Common myeloid progenitor, CD34-positive (primary cell): Measurements from ENCODE around the gene ANKRD13B.

ENCODE experiments used
- CTCF ChIA-PET: fragments of 350-600 bp; sonication (Branson Sonifier 250); formaldehyde crosslinking; loops from one replicate; lab custom pipeline; 2021; ENCODE audit warnings: antibody characterized with exemption; lab: Charles Lee
- POLR2A ChIA-PET: fragments of 350-600 bp; sonication (Branson Sonifier 250); formaldehyde crosslinking; loops from one replicate; lab custom pipeline; 2021; ENCODE audit warnings: antibody characterized with exemption; lab: Charles Lee
- DNase-seq, 3 donors: peaks; one replicate each; pipeline versions ENCODE4 v3.0.0 to v3.0.0-alpha.2; 2013
- H3K27ac ChIP-seq, 2 experiments: 1 replicate in 1 of 2; 2 replicates in 1 of 2; pipeline ENCODE4 v1.7.0; 2013; ENCODE audit warnings: inconsistent platforms in 2 of 2, low read length in 2 of 2, mild to moderate bottlenecking in 2 of 2, low read depth in 1 of 2, moderate library complexity in 1 of 2; ENCODE audit not compliant: severe bottlenecking in 2 of 2, insufficient read depth in 1 of 2, poor library complexity in 1 of 2
- H3K27me3 ChIP-seq, 5 experiments: replicated peaks in 2 of 5; 1 replicate in 3 of 5; 2 replicates in 2 of 5; pipeline versions ENCODE4 v1.6.1 to v1.7.0; 2013; ENCODE audit warnings: low read length in 4 of 5, mild to moderate bottlenecking in 2 of 5, moderate library complexity in 2 of 5, inconsistent platforms in 1 of 5; ENCODE audit not compliant: insufficient read depth in 5 of 5, control insufficient read depth in 4 of 5
- H3K36me3 ChIP-seq, 4 experiments: 1 replicate in 2 of 4; 2 replicates in 2 of 4; pipeline versions ENCODE4 v1.6.1 to v1.7.0; 2013; ENCODE audit warnings: low read length in 3 of 4, control low read depth in 1 of 4, mild to moderate bottlenecking in 1 of 4; ENCODE audit not compliant: control insufficient read depth in 4 of 4, insufficient read depth in 4 of 4
- H3K4me1 ChIP-seq, 4 experiments: 1 replicate in 3 of 4; 2 replicates in 1 of 4; pipeline versions ENCODE4 v1.6.1 to v1.7.1; 2013; ENCODE audit warnings: low read length in 3 of 4, mild to moderate bottlenecking in 3 of 4, control low read depth in 1 of 4, inconsistent platforms in 1 of 4, moderate library complexity in 1 of 4; ENCODE audit not compliant: control insufficient read depth in 4 of 4, insufficient read depth in 4 of 4; ENCODE audit errors: control extremely low read depth in 1 of 4
- H3K4me3 ChIP-seq, 7 experiments: 1 replicate in 4 of 7; 2 replicates in 3 of 7; pipeline versions ENCODE4 v1.5.1 to v1.7.0; 2013; ENCODE audit warnings: mild to moderate bottlenecking in 7 of 7, low read length in 6 of 7, moderate library complexity in 6 of 7, inconsistent platforms in 2 of 7, low read depth in 2 of 7, control low read depth in 1 of 7; ENCODE audit not compliant: insufficient read depth in 4 of 7, control insufficient read depth in 1 of 7; ENCODE audit errors: extremely low read depth in 1 of 7
- H3K9me3 ChIP-seq, 5 experiments: 1 replicate in 4 of 5; 2 replicates in 1 of 5; pipeline versions ENCODE4 v1.6.1 to v1.7.1; 2013; ENCODE audit warnings: low read length in 4 of 5, mild to moderate bottlenecking in 2 of 5, inconsistent platforms in 1 of 5, low read depth in 1 of 5, moderate library complexity in 1 of 5; ENCODE audit not compliant: control insufficient read depth in 4 of 5, insufficient read depth in 2 of 5; ENCODE audit errors: control extremely low read depth in 1 of 5
- WGBS: methylation state at CpG from one replicate; pipeline ENCODE4 v1.1.5; 2013; ENCODE audit not compliant: insufficient coverage; 5-methylcytosine and 5-hydroxymethylcytosine counted together

Gene ANKRD13B

GRCh38 chr17:29586676-29587469, 6.1 kb upstream of the ANKRD13B start:
- 77% methylated on average over 8 of the region's 9 CpGs for WGBS
- ChIA-PET CTCF (interaction anchor here (1.0 to 15.9 kb wide), 5 partner anchors 10 to 34 kb away, joined by 3 to 179 read pairs (median 6); no protein-coding TSS in a partner anchor), POLR2A (no interaction called here)
- H3K4me1 ChIP-seq: peaks cover 2 to 71% (median 70%) of the 10 kb centered on the region in 4 experiments
- H3K27ac ChIP-seq: no peak overlapping the region
- H3K36me3 ChIP-seq: peaks cover 3 to 20% (median 11%) of the 10 kb centered on the region in 4 experiments
- no peak for DNase-seq
- H3K27me3 ChIP-seq: no peaks in the 10 kb centered on the region
- no peak overlapping the region for H3K4me3 ChIP-seq
- H3K9me3 ChIP-seq: no peaks in the 10 kb centered on the region

DNA sequence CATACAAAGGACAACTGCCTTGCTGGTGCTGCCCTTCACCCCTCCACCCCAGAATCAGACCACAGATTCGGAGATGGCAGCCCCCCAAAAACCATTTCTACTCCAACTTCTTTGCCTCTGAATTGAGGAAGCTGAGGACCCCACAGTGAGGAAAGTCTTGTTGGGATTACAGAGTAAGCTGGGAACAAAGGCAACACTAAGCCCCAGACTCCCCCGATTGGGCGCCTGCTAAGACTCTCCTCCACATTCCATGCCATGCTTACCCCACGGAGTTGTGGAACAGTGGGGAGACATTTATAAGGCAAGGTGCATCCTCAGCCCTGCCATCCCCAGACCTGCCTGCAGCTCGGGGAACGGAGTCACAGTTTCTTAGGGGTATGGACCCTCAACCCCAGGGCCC, 5.3 kb upstream of the ANKRD13B start:
- Histone ChIP-seq H3K4me1 (peaks cover 4 to 78% (median 77%) of the 10 kb centered on the region in 4 experiments), H3K9me3 (no peaks in the 10 kb centered on the region), H3K27me3 (no peaks in the 10 kb centered on the region), H3K27ac (no peak overlapping the region), H3K4me3 (peak overlapping the region in 3 of 7 experiments; percentile 78 to 90 (median 83)), H3K36me3 (peaks cover 0 to 13% (median 5%) of the 10 kb centered on the region in 4 experiments)
- ChIA-PET POLR2A (no interaction called here), CTCF (interaction anchor here (0.6 to 1.8 kb wide), 9 partner anchors 8 to 51 kb away, joined by 3 to 8 read pairs (median 6); no protein-coding TSS in a partner anchor)
- no peak for DNase-seq
- WGBS: 94% methylated on average over 3 of the region's 6 CpGs

GRCh38 chr17:29588017-29588561, 4.8 kb upstream of the ANKRD13B start:
- peak in 1 of 3 donors; percentile 9 for DNase-seq
- H3K36me3 ChIP-seq: peaks cover 0 to 8% (median 1%) of the 10 kb centered on the region in 4 experiments
- H3K9me3 ChIP-seq: no peaks in the 10 kb centered on the region
- peak overlapping the region; percentile 56 to 90 (median 78) for H3K4me3 ChIP-seq
- ChIA-PET CTCF (interaction anchor here (0.6 to 1.8 kb wide), 10 partner anchors 9 to 52 kb away, joined by 3 to 8 read pairs (median 6); no protein-coding TSS in a partner anchor), POLR2A (no interaction called here)
- peaks cover 4 to 82% (median 81%) of the 10 kb centered on the region in 4 experiments for H3K4me1 ChIP-seq
- 33% methylated on average over 8 of the region's 8 CpGs for WGBS
- H3K27me3 ChIP-seq: no peaks in the 10 kb centered on the region
- H3K27ac ChIP-seq: peak overlapping the region in 1 of 2 experiments; percentile 25

DNA sequence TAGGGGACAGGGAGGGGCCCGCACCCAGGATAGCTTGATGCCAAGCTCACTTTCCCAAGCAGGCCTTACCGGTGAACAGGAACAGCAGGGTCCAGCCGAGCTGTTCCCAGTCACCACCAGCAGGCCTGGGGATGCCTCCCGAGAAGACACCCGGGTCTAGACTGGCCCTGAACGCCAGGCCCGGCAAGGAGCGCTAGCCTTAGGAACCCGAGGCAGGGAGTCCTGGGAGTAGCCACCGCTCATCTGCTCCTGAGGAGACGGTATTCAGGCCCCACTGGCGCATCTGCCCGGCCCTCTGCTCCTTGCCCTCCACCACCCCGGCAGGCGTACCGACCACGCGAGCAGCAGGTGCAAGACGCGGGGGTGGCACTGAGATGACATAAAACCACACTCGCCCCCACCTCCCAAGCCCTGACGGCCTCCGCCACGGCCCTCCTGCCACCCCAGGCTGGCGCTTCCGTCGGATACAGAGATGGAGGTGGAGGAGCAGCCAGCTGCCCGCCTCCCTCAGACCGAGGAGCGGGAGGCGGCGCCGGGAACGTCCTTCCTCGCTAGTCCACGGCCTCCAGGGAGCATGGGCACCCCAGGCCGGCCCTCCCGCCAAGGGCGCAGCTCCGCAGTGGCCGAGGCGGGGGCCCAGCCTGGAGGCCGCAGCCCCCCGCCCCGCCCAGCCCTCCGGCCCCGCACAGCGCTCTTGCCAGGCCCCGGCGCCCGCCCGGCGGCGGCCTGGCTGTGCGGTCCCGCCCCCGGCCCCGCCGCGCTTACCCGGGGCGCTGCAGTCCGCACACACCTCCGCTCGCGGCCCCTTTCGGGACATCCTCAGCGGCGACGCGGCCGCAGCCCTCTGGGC, 4.1 kb upstream of the ANKRD13B start:
- POLR2A ChIA-PET: no interaction called here
- WGBS: under 1% methylated on average over 68 of the region's 72 CpGs
- Histone ChIP-seq H3K9me3 (no peaks in the 10 kb centered on the region), H3K4me1 (peaks cover 4 to 84% (median 84%) of the 10 kb centered on the region in 4 experiments), H3K36me3 (peaks cover 0 to 2% (median 0%) of the 10 kb centered on the region in 4 experiments), H3K27ac (peak overlapping the region in 1 of 2 experiments; percentile 25), H3K27me3 (no peaks in the 10 kb centered on the region), H3K4me3 (peak overlapping the region; percentile 56 to 90 (median 78))
- DNase-seq: peak in 1 of 3 donors; percentile 49
- CTCF ChIA-PET: interaction anchor here (0.6 to 1.8 kb wide), 9 partner anchors 9 to 52 kb away, joined by 3 to 8 read pairs (median 6); no protein-coding TSS in a partner anchor

DNA sequence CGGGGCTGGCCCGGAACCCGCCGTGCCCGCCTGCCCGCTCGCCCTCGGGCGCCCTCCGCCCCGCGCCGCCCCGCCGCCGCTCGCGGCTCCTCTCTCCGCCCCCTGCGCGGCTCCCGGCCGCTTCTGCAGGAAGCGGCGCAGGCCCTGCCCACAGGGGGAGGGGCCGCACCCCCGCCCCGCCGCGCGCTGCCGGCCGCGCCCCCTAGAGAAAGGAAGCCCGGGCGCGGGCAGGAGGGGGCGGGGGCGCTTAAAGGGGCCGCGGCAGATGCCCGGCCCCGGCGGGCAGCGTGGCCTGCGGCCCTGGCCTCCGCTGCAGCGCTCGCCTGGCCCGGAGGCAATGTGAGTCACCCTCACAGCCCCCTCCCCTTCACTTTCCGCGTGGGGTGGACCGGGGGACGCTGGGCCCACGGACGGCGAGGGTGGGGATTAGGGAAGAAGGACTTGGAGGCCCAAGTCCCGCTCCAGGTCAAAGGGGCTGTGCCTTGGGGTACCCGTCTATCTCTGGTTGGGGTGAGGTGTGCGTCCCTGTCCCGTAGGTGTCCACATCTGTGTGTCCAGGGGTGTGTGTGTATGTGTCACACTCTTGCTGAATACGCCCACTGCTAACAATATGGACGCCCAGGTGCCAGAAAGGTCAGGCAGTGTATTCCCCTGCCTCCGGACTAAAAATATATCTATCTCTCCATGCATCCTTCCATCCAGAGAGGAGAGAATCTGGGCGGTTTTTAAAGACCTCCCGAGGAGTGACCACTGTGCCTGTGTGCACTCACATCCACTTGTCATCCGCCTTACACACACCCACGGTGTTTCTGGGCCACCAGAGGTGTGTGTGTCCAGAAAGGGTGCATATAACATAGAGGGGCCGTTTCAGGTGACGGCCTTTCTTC, 3.2 kb upstream of the ANKRD13B start, which contains the start of gene GIT1:
TSS of gene GIT1 (minus strand) at position 125 of the 887 bp plus-strand sequence. CDS start 270 bp downstream, outside the sequence.
- Histone ChIP-seq H3K4me3 (peak within 1 kb of the TSS; percentile 56 to 90 (median 78)), H3K36me3 (no peaks in the 10 kb centered on the region), H3K27ac (peak within 1 kb of the TSS in 1 of 2 experiments; percentile 54), H3K4me1 (peaks cover 4 to 86% (median 85%) of the 10 kb centered on the region in 4 experiments), H3K27me3 (no peaks in the 10 kb centered on the region), H3K9me3 (no peaks in the 10 kb centered on the region)
- peak; percentile 81 to 90 (median 88) for DNase-seq
- CTCF ChIA-PET: interaction anchor here (1.8 to 5.0 kb wide), 2 partner anchors 10 to 27 kb away, joined by 8 to 71 read pairs; no protein-coding TSS in a partner anchor
- POLR2A ChIA-PET: no interaction called here
- 6% methylated on average over 30 of the region's 70 CpGs for WGBS
